Measurements from ENCODE around the gene NAXD.
"Not testable (repeated sequence)": the region's sequence is repeated elsewhere in the genome, so short reads cannot be mapped to it uniquely, and the experiment has no call there.

Gene NAXD

GRCh38 chr13:110664673-110665072, 49.3 kb downstream of the NAXD start:
- no peak for DNase-seq (ENCODE audit: low read depth)

GRCh38 chr13:110665491-110666254, 50.3 kb downstream of the NAXD start:
- no peak for DNase-seq (ENCODE audit: low read depth)

- no peak for DNase-seq (ENCODE audit: low read depth)
Observed at GRCh38 chr13:110666255-110666533, 50.8 kb downstream of the NAXD start.

- no peak for DNase-seq (ENCODE audit: low read depth)
Observed at GRCh38 chr13:110669036-110669435, 53.7 kb downstream of the NAXD start.

- DNase-seq (ENCODE audit: low read depth): not testable (repeated sequence)
Observed at GRCh38 chr13:110669814-110670213, 54.5 kb downstream of the NAXD start.

- no peak for DNase-seq (ENCODE audit: low read depth)
Observed at GRCh38 chr13:110676595-110677587, 61.5 kb downstream of the NAXD start.

GRCh38 chr13:110677731-110678545, 62.6 kb downstream of the NAXD start:
- DNase-seq (ENCODE audit: low read depth): no peak

GRCh38 chr13:110680852-110681251, 65.5 kb downstream of the NAXD start:
- no peak for DNase-seq (ENCODE audit: low read depth)

GRCh38 chr13:110681868-110682550, 66.7 kb downstream of the NAXD start:
- no peak for DNase-seq (ENCODE audit: low read depth)

GRCh38 chr13:110682746-110683145, 67.4 kb downstream of the NAXD start:
- no peak for DNase-seq (ENCODE audit: low read depth)

- DNase-seq (ENCODE audit: low read depth): no peak
Observed at GRCh38 chr13:110683203-110683883, 68.0 kb downstream of the NAXD start.

- no peak for DNase-seq (ENCODE audit: low read depth)
Observed at GRCh38 chr13:110683921-110684320, 68.6 kb downstream of the NAXD start.

GRCh38 chr13:110684388-110685056, 69.2 kb downstream of the NAXD start:
- DNase-seq (ENCODE audit: low read depth): no peak

- no peak for DNase-seq (ENCODE audit: low read depth)
Observed at GRCh38 chr13:110685305-110686020, 70.1 kb downstream of the NAXD start.

- DNase-seq (ENCODE audit: low read depth): no peak
Observed at GRCh38 chr13:110687736-110688135, 72.4 kb downstream of the NAXD start.

- DNase-seq (ENCODE audit: low read depth): no peak
Observed at GRCh38 chr13:110689041-110689440, 73.7 kb downstream of the NAXD start.
